ENCODE results near the gene TMEM126B.
A peak's percentile ranks its signal among the peaks of the same experiment; 100 is the strongest.

- TF ChIP-seq TARDBP (IDR thresholded peaks at IDR 0.05) (no peak), SUZ12 (IDR thresholded peaks at IDR 0.05) (no peak), ZNF384 (IDR thresholded peaks at IDR 0.05) (peak; percentile 89), BHLHE40 (IDR thresholded peaks at IDR 0.05; ENCODE audit: borderline replicate concordance) (no peak)
Measured at GRCh38 chr11:85595285-85595884, 33.0 kb upstream of the TMEM126B start.

All from HEK293T (cell line).